Epithelial cell of proximal tubule (primary cell): ENCODE data around the gene TRPV2. TPM values are rescaled to one million over a fixed set of nuclear protein-coding genes. Genes with fewer than 3 reads are reported as not detected.

ENCODE experiments used
- DNase-seq: peaks from one replicate; pipeline ENCODE4 v3.0.0-alpha.2; 2011; ENCODE audit warnings: low read depth
- H3K4me3 ChIP-seq: 2 replicates; pipeline ENCODE4 v1.5.1; 2011; ENCODE audit warnings: low read depth, mild to moderate bottlenecking, low read length
- total RNA-seq: library from RNA; depleted of rRNA; stranded (reverse); fragments of >200 nt; gene quantifications from 2 replicates; pipeline ENCODE4 v1.2.3, GENCODE V29; 2015
- TF ChIP-seq, protein P1 (sequence below): conservative IDR thresholded peaks from 2 replicates; pipeline ENCODE4 v1.5.1; 2012; ENCODE audit warnings: low read depth, mild to moderate bottlenecking, low read length

TRPV2 gene
- total RNA-seq, 1 donor from 2014 or later = 28.4 TPM

- TF ChIP-seq, protein P1, sequence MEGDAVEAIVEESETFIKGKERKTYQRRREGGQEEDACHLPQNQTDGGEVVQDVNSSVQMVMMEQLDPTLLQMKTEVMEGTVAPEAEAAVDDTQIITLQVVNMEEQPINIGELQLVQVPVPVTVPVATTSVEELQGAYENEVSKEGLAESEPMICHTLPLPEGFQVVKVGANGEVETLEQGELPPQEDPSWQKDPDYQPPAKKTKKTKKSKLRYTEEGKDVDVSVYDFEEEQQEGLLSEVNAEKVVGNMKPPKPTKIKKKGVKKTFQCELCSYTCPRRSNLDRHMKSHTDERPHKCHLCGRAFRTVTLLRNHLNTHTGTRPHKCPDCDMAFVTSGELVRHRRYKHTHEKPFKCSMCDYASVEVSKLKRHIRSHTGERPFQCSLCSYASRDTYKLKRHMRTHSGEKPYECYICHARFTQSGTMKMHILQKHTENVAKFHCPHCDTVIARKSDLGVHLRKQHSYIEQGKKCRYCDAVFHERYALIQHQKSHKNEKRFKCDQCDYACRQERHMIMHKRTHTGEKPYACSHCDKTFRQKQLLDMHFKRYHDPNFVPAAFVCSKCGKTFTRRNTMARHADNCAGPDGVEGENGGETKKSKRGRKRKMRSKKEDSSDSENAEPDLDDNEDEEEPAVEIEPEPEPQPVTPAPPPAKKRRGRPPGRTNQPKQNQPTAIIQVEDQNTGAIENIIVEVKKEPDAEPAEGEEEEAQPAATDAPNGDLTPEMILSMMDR = no peak
- H3K4me3 ChIP-seq = no peak overlapping the region
- no peak for DNase-seq
These were observed 69.2 kb downstream of the TRPV2 start for GRCh38 chr17:16484445-16485175.

Other genes with a start within 250 kb of the TRPV2 start
- gene NCOR1, start 200.0 kb upstream of the TRPV2 start, total RNA-seq = 65.8 and 86.0 TPM in 2 replicates
- 17.5 and 24.4 TPM in 2 replicates for gene PIGL, start 198.4 kb upstream of the TRPV2 start, total RNA-seq
- 91.3 and 144 TPM in 2 replicates for gene CENPV, start 62.1 kb upstream of the TRPV2 start, total RNA-seq
- gene UBB, start 34.5 kb upstream of the TRPV2 start, total RNA-seq = 1,348 and 1,532 TPM in 2 replicates
- gene LRRC75A, start 76.6 kb downstream of the TRPV2 start, total RNA-seq = 0.22 and 0.23 TPM in 2 replicates
- gene ZNF287, start 153.6 kb downstream of the TRPV2 start, total RNA-seq = 3.3 and 5.2 TPM in 2 replicates
- 1.3 and 1.8 TPM in 2 replicates for gene ZNF624, start 238.3 kb downstream of the TRPV2 start, total RNA-seq